SK-N-SH treated with all-trans-retinoic acid at 6 μM for 48 hours (cell line): ENCODE results near the gene NTNG1.

Experiments used
- ATAC-seq: fragments of 200-7000 bp; cut with Tn5 transposase; 3 replicates; pipeline ENCODE4 v1.9.1; 2020; ENCODE audit warnings: mild to moderate bottlenecking, moderate library complexity
- ARNTL ChIP-seq: fragments of 450-650 bp; formaldehyde crosslinking; IDR thresholded peaks from 2 replicates; pipeline ENCODE4 v1.5.0; 2020; ENCODE audit warnings: low read depth, mild to moderate bottlenecking, moderate library complexity, borderline replicate concordance
- BACH2 ChIP-seq: fragments of 250-450 bp; sonication (Bioruptor Pico); IDR thresholded peaks from 2 replicates; pipeline ENCODE4 v1.9.0; 2021; ENCODE audit warnings: mild to moderate bottlenecking, borderline replicate concordance
- CREB5 ChIP-seq: fragments of 250-450 bp; sonication (Bioruptor Pico); IDR thresholded peaks from 2 replicates; pipeline ENCODE4 v1.5.1; 2020; ENCODE audit warnings: low read depth, mild to moderate bottlenecking, moderate library complexity
- CSDC2 ChIP-seq: fragments of 250-450 bp; sonication (Bioruptor Pico); IDR thresholded peaks from 2 replicates; pipeline ENCODE4 v1.5.0; 2020; ENCODE audit warnings: mild to moderate bottlenecking, moderate library complexity
- CSRNP3 ChIP-seq: fragments of 250-450 bp; sonication (Bioruptor Pico); IDR thresholded peaks from 2 replicates; pipeline ENCODE4 v1.5.1; 2021; ENCODE audit warnings: mild to moderate bottlenecking, moderate library complexity
- ESRRG ChIP-seq: fragments of 250-450 bp; sonication (Bioruptor Pico); IDR thresholded peaks from 2 replicates; pipeline ENCODE4 v1.6.1; 2021; ENCODE audit warnings: mild to moderate bottlenecking
- OSR1 ChIP-seq: fragments of 250-450 bp; sonication (Bioruptor Pico); IDR thresholded peaks from 2 replicates; pipeline ENCODE4 v1.8.0; 2022; ENCODE audit warnings: moderate library complexity, mild to moderate bottlenecking, inconsistent platforms
- PPARA ChIP-seq: fragments of 250-450 bp; sonication (Bioruptor Pico); IDR thresholded peaks from 2 replicates; pipeline ENCODE4 v1.5.0; 2020; ENCODE audit warnings: mild to moderate bottlenecking, borderline replicate concordance
- RARB ChIP-seq: fragments of 250-450 bp; sonication (Bioruptor Pico); IDR thresholded peaks from 2 replicates; pipeline ENCODE4 v1.8.0; 2021; ENCODE audit warnings: mild to moderate bottlenecking, moderate library complexity
- SNAI2 ChIP-seq: fragments of 250-450 bp; sonication (Bioruptor Pico); IDR thresholded peaks from 2 replicates; pipeline ENCODE4 v1.5.0; 2020; ENCODE audit warnings: mild to moderate bottlenecking, moderate library complexity
- TCF4 ChIP-seq: fragments of 250-450 bp; sonication (Bioruptor Pico); IDR thresholded peaks from 2 replicates; pipeline ENCODE4 v1.8.0; 2021; ENCODE audit warnings: mild to moderate bottlenecking, moderate library complexity, borderline replicate concordance
- TOX ChIP-seq: fragments of 250-450 bp; sonication (Bioruptor Pico); IDR thresholded peaks from 2 replicates; pipeline ENCODE4 v1.8.0; 2021; ENCODE audit warnings: mild to moderate bottlenecking, moderate library complexity, borderline replicate concordance
- TSHZ2 ChIP-seq: fragments of 250-450 bp; sonication (Bioruptor Pico); IDR thresholded peaks from 2 replicates; pipeline ENCODE4 v1.5.0; 2020; ENCODE audit warnings: mild to moderate bottlenecking, moderate library complexity
- ZFP30 ChIP-seq: fragments of 450-650 bp; formaldehyde crosslinking; IDR thresholded peaks from 2 replicates; pipeline ENCODE4 v1.5.0; 2022; ENCODE audit warnings: mild to moderate bottlenecking, moderate library complexity
- ZNF565 ChIP-seq: fragments of 450-650 bp; formaldehyde crosslinking; conservative IDR thresholded peaks from 2 replicates; pipeline ENCODE4 v1.5.0; 2020; ENCODE audit warnings: low read depth, mild to moderate bottlenecking, moderate library complexity
- ZNF70 ChIP-seq: fragments of 450-650 bp; formaldehyde crosslinking; IDR thresholded peaks from 2 replicates; pipeline ENCODE4 v1.5.0; 2020; ENCODE audit warnings: mild to moderate bottlenecking, moderate library complexity
- ZNF8 ChIP-seq: fragments of 450-650 bp; formaldehyde crosslinking; IDR thresholded peaks from 2 replicates; pipeline ENCODE4 v1.5.0; 2020; ENCODE audit warnings: mild to moderate bottlenecking, moderate library complexity
- TF ChIP-seq, protein P1 (sequence below): fragments of 250-450 bp; sonication (Bioruptor Pico); IDR thresholded peaks from 2 replicates; pipeline ENCODE4 v1.8.0; 2020; ENCODE audit warnings: mild to moderate bottlenecking, moderate library complexity, borderline replicate concordance
- TF ChIP-seq, protein P2 (sequence below): fragments of 250-450 bp; sonication (Bioruptor Pico); IDR thresholded peaks from 2 replicates; pipeline ENCODE4 v1.8.0; 2021; ENCODE audit warnings: low read depth, mild to moderate bottlenecking, moderate library complexity, borderline replicate concordance

The NTNG1 gene

DNA sequence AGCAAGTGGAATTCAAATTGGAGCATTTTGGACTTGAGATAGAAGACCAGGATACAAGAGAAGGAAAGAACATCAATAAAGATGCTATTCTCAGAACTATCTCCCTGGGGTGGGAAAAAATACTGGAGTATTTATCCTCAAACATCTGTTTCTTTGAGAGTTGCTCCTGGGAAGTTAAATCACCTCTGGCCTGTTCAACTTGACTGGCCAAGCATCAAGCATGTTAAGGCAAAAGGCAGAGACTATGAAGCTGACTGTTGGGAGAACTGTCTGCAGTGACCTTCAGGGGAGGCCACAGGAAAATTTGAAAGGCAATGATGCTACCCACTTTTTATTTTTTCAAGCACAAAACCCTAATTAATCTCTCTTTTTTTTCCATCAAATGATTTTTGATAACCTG lies 239.0 kb downstream of the NTNG1 start:
- TF ChIP-seq CREB5 (CRISPR knock-in tag) (no peak), RARB (CRISPR knock-in tag) (no peak), CSRNP3 (no peak), ZNF565 (CRISPR knock-in tag) (no peak), OSR1 (no peak), ZNF70 (CRISPR knock-in tag) (no peak), ZFP30 (CRISPR knock-in tag) (no peak), TCF4 (no peak), TOX (CRISPR knock-in tag) (no peak), ARNTL (CRISPR knock-in tag) (no peak), CSDC2 (CRISPR knock-in tag) (no peak), BACH2 (CRISPR knock-in tag) (no peak), ZNF8 (no peak), SNAI2 (CRISPR knock-in tag) (no peak), PPARA (CRISPR knock-in tag) (no peak)
- TF ChIP-seq, protein P1, sequence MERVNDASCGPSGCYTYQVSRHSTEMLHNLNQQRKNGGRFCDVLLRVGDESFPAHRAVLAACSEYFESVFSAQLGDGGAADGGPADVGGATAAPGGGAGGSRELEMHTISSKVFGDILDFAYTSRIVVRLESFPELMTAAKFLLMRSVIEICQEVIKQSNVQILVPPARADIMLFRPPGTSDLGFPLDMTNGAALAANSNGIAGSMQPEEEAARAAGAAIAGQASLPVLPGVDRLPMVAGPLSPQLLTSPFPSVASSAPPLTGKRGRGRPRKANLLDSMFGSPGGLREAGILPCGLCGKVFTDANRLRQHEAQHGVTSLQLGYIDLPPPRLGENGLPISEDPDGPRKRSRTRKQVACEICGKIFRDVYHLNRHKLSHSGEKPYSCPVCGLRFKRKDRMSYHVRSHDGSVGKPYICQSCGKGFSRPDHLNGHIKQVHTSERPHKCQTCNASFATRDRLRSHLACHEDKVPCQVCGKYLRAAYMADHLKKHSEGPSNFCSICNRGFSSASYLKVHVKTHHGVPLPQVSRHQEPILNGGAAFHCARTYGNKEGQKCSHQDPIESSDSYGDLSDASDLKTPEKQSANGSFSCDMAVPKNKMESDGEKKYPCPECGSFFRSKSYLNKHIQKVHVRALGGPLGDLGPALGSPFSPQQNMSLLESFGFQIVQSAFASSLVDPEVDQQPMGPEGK (CRISPR knock-in tag), result no peak
- TF ChIP-seq, protein P2, sequence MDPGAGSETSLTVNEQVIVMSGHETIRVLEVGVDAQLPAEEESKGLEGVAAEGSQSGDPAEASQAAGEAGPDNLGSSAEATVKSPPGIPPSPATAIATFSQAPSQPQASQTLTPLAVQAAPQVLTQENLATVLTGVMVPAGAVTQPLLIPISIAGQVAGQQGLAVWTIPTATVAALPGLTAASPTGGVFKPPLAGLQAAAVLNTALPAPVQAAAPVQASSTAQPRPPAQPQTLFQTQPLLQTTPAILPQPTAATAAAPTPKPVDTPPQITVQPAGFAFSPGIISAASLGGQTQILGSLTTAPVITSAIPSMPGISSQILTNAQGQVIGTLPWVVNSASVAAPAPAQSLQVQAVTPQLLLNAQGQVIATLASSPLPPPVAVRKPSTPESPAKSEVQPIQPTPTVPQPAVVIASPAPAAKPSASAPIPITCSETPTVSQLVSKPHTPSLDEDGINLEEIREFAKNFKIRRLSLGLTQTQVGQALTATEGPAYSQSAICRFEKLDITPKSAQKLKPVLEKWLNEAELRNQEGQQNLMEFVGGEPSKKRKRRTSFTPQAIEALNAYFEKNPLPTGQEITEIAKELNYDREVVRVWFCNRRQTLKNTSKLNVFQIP, result no peak
- no peak for ATAC-seq

GRCh38 chr1:107389410-107390396 lies 248.9 kb downstream of the NTNG1 start:
- ATAC-seq, result no peak
- no peak for TF ChIP-seq ZNF8
- no peak for TF ChIP-seq ZNF70 (CRISPR knock-in tag)
- no peak for TF ChIP-seq ESRRG (CRISPR knock-in tag)

DNA sequence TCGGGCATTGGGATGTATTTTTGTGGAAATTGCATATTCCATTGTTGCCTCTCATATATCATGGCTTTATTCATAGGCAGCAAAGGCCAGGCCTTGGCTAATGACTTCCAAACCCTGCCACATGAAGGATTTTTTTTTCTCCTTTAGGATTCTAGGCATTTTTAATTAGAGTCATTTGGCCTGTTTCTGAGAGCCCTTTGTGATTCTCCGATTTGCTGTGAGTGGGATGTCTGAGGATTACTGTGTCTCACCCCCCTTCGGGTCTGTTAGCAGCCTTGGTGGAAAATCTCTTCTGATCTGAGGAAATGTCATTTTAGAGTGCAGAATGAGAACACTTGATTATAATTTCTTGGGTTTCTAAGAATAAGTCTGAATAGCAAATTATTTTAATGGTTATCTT lies 253.5 kb downstream of the NTNG1 start:
- no peak for TF ChIP-seq OSR1
- no peak for TF ChIP-seq BACH2 (CRISPR knock-in tag)
- TF ChIP-seq CREB5 (CRISPR knock-in tag), result no peak
- TF ChIP-seq TCF4, result no peak
- TF ChIP-seq TSHZ2 (CRISPR knock-in tag), result no peak
- no peak for TF ChIP-seq PPARA (CRISPR knock-in tag)
- TF ChIP-seq ZNF70 (CRISPR knock-in tag), result no peak
- TF ChIP-seq TOX (CRISPR knock-in tag), result no peak
- no peak for TF ChIP-seq ZNF565 (CRISPR knock-in tag)
- no peak for TF ChIP-seq ZNF8
- TF ChIP-seq RARB (CRISPR knock-in tag), result no peak
- no peak for TF ChIP-seq CSRNP3
- no peak for ATAC-seq
